Skin epidermis (tissue), 12 donors: ENCODE data around the gene ASPRV1.

Experiments
- H3K27ac ChIP-seq, 21 experiments: fragments of 200-600 bp; sonication (generic) in 11 of 21; one replicate each; pipeline ENCODE4 v1.5.0; 2020; ENCODE audit warnings: mild to moderate bottlenecking in 3 of 21, inconsistent platforms in 2 of 21, moderate library complexity in 2 of 21
- H3K4me3 ChIP-seq, 7 experiments: fragments of 200-600 bp; sonication (generic) in 2 of 7; one replicate each; pipeline ENCODE4 v1.5.0; 2020; ENCODE audit warnings: inconsistent platforms in 2 of 7, mild to moderate bottlenecking in 2 of 7, moderate library complexity in 1 of 7

Gene ASPRV1

DNA sequence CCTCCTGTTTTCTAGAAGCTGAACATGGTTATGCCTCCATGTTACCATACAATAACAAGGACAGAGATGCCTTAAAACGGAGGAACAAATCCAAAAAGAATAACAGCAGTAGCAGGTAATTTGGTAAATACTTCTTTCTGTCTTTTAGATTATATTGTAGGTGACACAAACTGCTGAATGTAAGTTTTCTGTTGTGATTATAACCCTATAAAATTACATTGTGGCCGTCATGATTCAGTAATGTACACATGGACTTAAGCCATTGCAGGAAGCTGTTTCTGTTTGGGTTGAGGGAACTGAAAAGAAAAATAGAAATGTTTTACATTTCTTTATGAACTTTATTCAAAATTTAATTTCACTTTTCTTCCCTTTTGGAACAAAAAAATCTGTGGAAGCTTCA, 45.3 kb downstream of the ASPRV1 start:
- peak overlapping the region in 14 of 21 experiments; percentile 17 to 94 (median 88) for H3K27ac ChIP-seq

DNA sequence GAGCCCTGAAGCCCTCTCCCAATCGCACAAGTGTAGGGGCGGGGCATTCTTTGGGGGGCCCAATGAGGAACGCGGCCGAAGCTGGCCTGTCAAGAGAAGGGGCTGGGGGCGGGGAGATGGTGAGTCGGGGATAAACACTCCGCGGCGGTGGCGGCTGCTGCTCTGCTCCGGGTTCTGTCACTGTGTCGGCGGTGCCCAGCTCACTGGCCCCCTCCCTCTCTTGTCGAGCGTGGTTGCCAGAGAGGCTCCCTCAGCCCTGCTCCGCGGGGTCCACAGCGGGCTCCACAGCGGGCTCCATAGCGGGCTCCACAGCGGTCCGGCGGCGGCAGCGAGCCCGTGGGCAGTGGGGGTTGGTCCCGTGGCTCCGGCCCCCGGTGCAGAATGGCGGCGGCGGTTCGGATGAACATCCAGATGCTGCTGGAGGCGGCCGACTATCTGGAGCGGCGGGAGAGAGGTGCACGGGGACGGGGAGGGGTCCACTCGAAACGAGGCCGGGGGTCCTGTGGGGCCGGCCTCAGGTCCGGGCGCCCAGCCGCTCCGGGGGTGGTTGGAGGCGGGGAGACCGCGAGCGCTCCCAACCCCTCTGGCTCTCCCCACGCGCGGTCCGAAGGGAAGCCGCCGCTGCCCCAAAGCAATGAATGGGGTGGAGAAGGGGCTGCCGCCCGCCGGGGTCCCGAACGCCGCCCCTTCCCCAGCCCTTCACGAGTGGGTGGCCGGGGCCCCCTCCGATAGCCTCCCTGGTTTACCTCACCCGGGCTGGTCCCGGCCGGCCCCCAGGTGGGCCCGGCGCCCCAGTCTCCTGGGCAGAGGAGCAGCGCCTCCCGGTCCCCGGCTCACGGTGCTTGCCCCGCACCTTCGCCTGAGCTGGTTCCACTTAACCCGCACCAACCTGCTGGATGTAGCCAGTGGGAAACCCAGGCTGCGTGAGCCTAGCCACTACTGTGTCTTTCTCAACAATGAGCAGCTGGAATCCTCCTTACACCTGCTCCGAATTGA, 46.2 kb downstream of the ASPRV1 start, which contains the start of gene MXD1:
Gene MXD1 (plus strand): TSS at position 160 of the 996 bp plus-strand sequence. CDS start 222 bp downstream, at position 382.
- H3K27ac ChIP-seq = peak within 1 kb of the TSS; percentile 81 to 98 (median 94)
- H3K4me3 ChIP-seq = peak within 1 kb of the TSS; percentile 71 to 99 (median 88)

More for the DNA sequence above, 45.3 kb downstream of the ASPRV1 start:
- H3K4me3 ChIP-seq = peak overlapping the region; percentile 71 to 99 (median 85)

DNA sequence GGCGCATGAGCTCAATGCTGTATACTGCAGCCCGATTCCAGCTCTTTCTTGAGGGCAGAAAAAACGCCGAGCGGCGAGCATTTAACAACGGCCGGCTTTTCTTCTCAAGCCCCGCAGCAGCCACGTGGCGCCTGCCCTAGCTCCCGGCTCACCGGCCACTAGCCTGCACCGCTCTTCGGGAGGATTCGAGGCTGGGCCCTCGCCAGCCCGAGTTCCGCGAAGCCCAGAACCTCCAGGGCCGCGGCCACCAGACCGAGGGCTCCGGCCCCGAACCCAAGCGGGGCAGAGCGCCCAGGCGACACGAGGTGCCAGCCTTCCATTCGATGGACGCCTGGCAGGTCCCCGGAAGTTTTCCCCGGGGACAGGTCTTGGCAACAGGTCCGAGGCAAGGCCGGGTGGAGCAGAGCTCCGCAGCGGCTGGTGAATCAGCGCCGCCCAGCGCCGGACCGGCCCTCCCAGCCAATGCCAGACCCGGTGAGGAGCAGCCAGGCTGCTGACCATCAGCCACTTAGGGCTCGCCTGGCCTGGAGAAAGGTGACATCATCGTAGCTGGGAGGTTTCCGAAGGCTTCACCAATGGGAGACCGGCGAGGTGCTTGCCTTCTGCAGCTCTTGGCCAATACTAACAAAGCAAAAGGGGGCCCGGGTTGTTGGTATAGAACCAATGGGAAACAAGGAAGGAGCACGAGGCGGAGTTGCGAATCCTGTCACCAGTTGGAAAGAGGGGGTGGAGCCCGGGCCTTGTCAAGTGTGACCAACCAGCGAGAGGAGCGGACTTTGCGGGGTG, 47.1 kb downstream of the ASPRV1 start:
- H3K27ac ChIP-seq = peak overlapping the region; percentile 81 to 98 (median 94)
- peak overlapping the region; percentile 71 to 91 (median 81) for H3K4me3 ChIP-seq

DNA sequence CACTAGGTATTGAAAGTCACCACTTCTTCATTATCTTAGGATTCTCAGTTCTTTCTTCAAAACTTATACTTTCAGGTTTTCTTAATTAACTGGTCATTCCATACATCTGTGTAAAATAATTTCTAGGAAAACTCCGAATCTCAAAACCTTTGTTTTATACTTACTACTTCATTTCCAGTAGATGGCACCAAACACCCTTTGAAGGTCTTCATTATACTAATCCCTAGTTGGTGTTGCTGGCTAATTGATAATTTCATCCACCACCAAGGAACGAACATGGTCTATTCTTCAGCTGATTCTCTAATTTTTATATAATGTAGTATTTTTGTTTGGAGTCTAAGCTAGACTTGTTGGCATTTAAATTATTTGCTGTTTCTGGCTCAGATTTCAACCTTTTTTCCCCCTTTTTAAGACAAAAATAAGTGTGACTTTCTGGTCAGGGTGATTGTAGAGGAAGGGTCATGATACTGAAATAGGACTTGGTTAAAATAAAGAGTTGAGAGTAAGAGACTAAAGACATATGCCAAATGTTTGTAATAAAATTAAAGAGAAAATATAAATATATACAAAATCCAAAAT, 49.4 kb downstream of the ASPRV1 start:
- no peak overlapping the region for H3K27ac ChIP-seq
- H3K4me3 ChIP-seq = no peak overlapping the region
